ENCODE data around the gene TSHZ1. TPM values are rescaled to one million over a fixed set of nuclear protein-coding genes. Genes with fewer than 3 reads are reported as not detected.

TSHZ1 gene
- total and polyA plus RNA-seq, 12 donors = 6.8 to 25.0 (median 16.0) TPM

- TF ChIP-seq CTCF (IDR thresholded peaks at IDR 0.05) = no peak
- H3K4me1 ChIP-seq (replicated peaks in 1 of 2) = no peaks in the 10 kb centered on the region
- 87 to 92% (median 87%) methylated on average over 5 of the region's 5 CpGs for WGBS, 4 donors
- no peaks in the 10 kb centered on the region for H3K27me3 ChIP-seq
- H3K4me3 ChIP-seq = no peak overlapping the region
- DNase-seq = no peak
- intact Hi-C loops (cut with DNase I) = no loop called here
- no peaks in the 10 kb centered on the region for H3K9me3 ChIP-seq (replicated peaks in 1 of 3)
- H3K27ac ChIP-seq = no peak overlapping the region
- H3K36me3 ChIP-seq (replicated peaks in 1 of 2) = no peaks in the 10 kb centered on the region
Measured at GRCh38 chr18:75314117-75314516, 103.5 kb downstream of the TSHZ1 start.

- no peak for TF ChIP-seq CTCF (IDR thresholded peaks at IDR 0.05)
- no peak for TF ChIP-seq POLR2A (IDR thresholded peaks at IDR 0.05)
- Histone ChIP-seq H3K4me1 (replicated peaks in 1 of 2) (no peaks in the 10 kb centered on the region), H3K27ac (no peak overlapping the region), H3K4me3 (no peak overlapping the region), H3K36me3 (replicated peaks in 1 of 2) (no peaks in the 10 kb centered on the region), H3K27me3 (no peaks in the 10 kb centered on the region), H3K9me3 (replicated peaks in 1 of 3) (no peaks in the 10 kb centered on the region)
- intact Hi-C loops (cut with DNase I) = no loop called here
- no peak for DNase-seq
- 84 to 93% (median 90%) methylated on average over 1 of the region's 1 CpG for WGBS, 4 donors
Measured at GRCh38 chr18:75314606-75315005, 104.0 kb downstream of the TSHZ1 start.

- intact Hi-C loops (cut with DNase I) = no loop called here
- no peaks in the 10 kb centered on the region for H3K36me3 ChIP-seq (replicated peaks in 1 of 2)
- DNase-seq = no peak
- WGBS, 4 donors = 85 to 88% (median 86%) methylated on average over 8 to 10 of the region's 10 CpGs
- no peaks in the 10 kb centered on the region for H3K9me3 ChIP-seq (replicated peaks in 1 of 3)
- no peaks in the 10 kb centered on the region for H3K4me1 ChIP-seq (replicated peaks in 1 of 2)
- H3K27me3 ChIP-seq = no peaks in the 10 kb centered on the region
- H3K27ac ChIP-seq = no peak overlapping the region
- H3K4me3 ChIP-seq = no peak overlapping the region
- TF ChIP-seq POLR2A (IDR thresholded peaks at IDR 0.05) = no peak
- TF ChIP-seq CTCF (IDR thresholded peaks at IDR 0.05) = no peak
Measured at GRCh38 chr18:75316223-75316622, 105.6 kb downstream of the TSHZ1 start.

GRCh38 chr18:75316826-75317225 is 106.2 kb downstream of the TSHZ1 start:
- no peaks in the 10 kb centered on the region for H3K4me1 ChIP-seq (replicated peaks in 1 of 2)
- H3K36me3 ChIP-seq (replicated peaks in 1 of 2) = no peaks in the 10 kb centered on the region
- no peak for DNase-seq
- no peak overlapping the region for H3K27ac ChIP-seq
- H3K9me3 ChIP-seq (replicated peaks in 1 of 3) = no peaks in the 10 kb centered on the region
- WGBS, 4 donors = 93 to 98% (median 95%) methylated on average over 8 of the region's 8 CpGs
- H3K27me3 ChIP-seq = no peaks in the 10 kb centered on the region
- H3K4me3 ChIP-seq = no peak overlapping the region
- TF ChIP-seq POLR2A (IDR thresholded peaks at IDR 0.05) = no peak
- intact Hi-C loops (cut with DNase I) = no loop called here

- Histone ChIP-seq H3K9me3 (replicated peaks in 1 of 3) (no peaks in the 10 kb centered on the region), H3K27me3 (no peaks in the 10 kb centered on the region), H3K36me3 (replicated peaks in 1 of 2) (no peaks in the 10 kb centered on the region), H3K4me3 (no peak overlapping the region), H3K27ac (no peak overlapping the region), H3K4me1 (replicated peaks in 1 of 2) (no peaks in the 10 kb centered on the region)
- intact Hi-C loops (cut with DNase I) = no loop called here
- WGBS, 4 donors = 92 to 96% (median 94%) methylated on average over 17 of the region's 17 CpGs
- TF ChIP-seq POLR2A (IDR thresholded peaks at IDR 0.05) = no peak
- TF ChIP-seq CTCF (IDR thresholded peaks at IDR 0.05) = no peak
- no peak for DNase-seq
Measured at GRCh38 chr18:75317300-75317699, 106.7 kb downstream of the TSHZ1 start.
